BE2C (cell line): ENCODE results near the gene VWF.
A peak's percentile ranks its signal among the peaks of the same experiment; 100 is the strongest.

Experiments used
- DNase-seq: peaks from one replicate; pipeline ENCODE4 v3.0.0-alpha.2; 2020
- H3K27me3 ChIP-seq: fragments of 250-450 bp; sonication (Bioruptor Pico); 2 replicates; pipeline ENCODE4 v1.5.1; 2020; ENCODE audit warnings: mild to moderate bottlenecking
- H3K36me3 ChIP-seq: fragments of 250-450 bp; sonication (Bioruptor Pico); 2 replicates; pipeline ENCODE4 v1.5.1; 2020; ENCODE audit warnings: mild to moderate bottlenecking
- H3K4me1 ChIP-seq: fragments of 250-450 bp; sonication (Bioruptor Pico); 2 replicates; pipeline ENCODE4 v1.5.1; 2020
- H3K4me3 ChIP-seq: 2 replicates; pipeline ENCODE4 v1.5.1; 2011; ENCODE audit warnings: low read depth, low read length
- H3K9me3 ChIP-seq: fragments of 250-450 bp; sonication (Bioruptor Pico); 2 replicates; pipeline ENCODE4 v1.5.1; 2020
- TF ChIP-seq, protein P1 (sequence below): IDR thresholded peaks from 2 replicates; pipeline ENCODE4 v1.5.1; 2012; ENCODE audit warnings: mild to moderate bottlenecking, low read depth, low read length

Gene VWF

DNA sequence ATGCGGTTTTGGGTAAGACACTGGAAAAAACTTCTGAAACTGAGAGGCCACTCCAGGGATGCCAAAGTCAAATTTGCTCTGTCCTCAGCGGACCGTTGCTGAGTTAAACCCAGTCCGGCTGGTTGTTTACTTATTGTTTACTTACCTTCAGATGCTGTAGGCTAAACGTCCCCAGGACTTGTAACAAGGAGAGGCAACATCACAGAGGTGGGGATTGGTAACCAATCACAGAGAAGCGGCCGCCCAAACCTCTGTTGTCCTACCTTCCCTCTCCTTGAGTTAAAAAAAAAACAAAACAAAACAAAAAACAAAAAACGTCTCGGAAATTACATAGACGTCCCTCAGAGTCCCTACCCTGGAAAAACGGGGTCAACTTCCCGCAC is 179.8 kb downstream of the VWF start:
- peak overlapping the region; percentile 20; the same call in 1 of the 2 replicates for H3K4me3 ChIP-seq

DNA sequence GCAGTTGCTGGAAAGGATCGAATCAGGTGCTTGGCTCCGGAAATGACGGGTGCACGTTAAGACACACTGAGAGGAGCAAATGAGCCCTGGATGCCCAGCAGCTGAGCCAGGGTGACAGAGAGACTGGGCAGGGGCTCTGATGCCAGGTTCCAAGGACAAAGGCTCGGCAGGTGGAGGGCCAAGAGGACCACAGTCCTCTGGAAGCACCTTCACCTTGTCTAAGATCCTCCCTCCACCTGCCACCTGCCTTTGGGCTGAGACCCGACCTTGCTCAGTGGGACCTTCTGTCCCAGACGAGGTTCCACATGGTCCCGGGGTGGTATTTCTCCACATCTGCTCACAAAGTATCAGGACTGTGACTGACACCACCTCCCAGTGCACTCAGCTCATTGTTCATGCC is 180.4 kb downstream of the VWF start:
- TF ChIP-seq, protein P1, sequence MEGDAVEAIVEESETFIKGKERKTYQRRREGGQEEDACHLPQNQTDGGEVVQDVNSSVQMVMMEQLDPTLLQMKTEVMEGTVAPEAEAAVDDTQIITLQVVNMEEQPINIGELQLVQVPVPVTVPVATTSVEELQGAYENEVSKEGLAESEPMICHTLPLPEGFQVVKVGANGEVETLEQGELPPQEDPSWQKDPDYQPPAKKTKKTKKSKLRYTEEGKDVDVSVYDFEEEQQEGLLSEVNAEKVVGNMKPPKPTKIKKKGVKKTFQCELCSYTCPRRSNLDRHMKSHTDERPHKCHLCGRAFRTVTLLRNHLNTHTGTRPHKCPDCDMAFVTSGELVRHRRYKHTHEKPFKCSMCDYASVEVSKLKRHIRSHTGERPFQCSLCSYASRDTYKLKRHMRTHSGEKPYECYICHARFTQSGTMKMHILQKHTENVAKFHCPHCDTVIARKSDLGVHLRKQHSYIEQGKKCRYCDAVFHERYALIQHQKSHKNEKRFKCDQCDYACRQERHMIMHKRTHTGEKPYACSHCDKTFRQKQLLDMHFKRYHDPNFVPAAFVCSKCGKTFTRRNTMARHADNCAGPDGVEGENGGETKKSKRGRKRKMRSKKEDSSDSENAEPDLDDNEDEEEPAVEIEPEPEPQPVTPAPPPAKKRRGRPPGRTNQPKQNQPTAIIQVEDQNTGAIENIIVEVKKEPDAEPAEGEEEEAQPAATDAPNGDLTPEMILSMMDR: no peak
- no peak for DNase-seq
- H3K4me1 ChIP-seq: no peaks in the 10 kb centered on the region
- H3K9me3 ChIP-seq: no peaks in the 10 kb centered on the region
- H3K4me3 ChIP-seq: no peak overlapping the region
- H3K27me3 ChIP-seq: peaks cover 72% of the 10 kb centered on the region
- H3K36me3 ChIP-seq: no peaks in the 10 kb centered on the region

More for the DNA sequence above, 179.8 kb downstream of the VWF start:
- Histone ChIP-seq H3K4me1 (no peaks in the 10 kb centered on the region), H3K9me3 (no peaks in the 10 kb centered on the region), H3K36me3 (no peaks in the 10 kb centered on the region), H3K27me3 (peaks cover 72% of the 10 kb centered on the region)
- TF ChIP-seq, protein P1: no peak
- DNase-seq: no peak

DNA sequence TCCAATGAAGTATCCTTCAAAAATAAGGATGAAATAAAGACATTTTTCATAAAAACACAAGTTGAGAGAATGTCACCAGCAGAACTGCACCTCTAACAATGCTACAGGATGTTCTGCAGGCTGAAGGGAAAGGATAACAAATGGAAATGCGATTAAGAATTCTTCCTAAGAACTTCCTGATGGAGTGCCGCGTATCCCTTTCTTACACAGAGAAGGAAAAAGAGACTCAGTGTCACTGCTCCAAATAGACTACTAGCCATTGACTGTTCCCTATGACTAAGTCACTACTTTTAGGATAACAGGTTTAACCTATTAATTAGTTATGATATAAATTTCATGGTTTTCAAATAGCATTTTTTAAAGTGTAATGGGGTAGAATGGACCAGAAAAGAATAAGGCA is 182.6 kb downstream of the VWF start:
- Histone ChIP-seq H3K27me3 (peaks cover 72% of the 10 kb centered on the region), H3K4me3 (no peak overlapping the region), H3K9me3 (no peaks in the 10 kb centered on the region), H3K4me1 (no peaks in the 10 kb centered on the region), H3K36me3 (no peaks in the 10 kb centered on the region)
- DNase-seq: no peak
- TF ChIP-seq, protein P1: no peak

DNA sequence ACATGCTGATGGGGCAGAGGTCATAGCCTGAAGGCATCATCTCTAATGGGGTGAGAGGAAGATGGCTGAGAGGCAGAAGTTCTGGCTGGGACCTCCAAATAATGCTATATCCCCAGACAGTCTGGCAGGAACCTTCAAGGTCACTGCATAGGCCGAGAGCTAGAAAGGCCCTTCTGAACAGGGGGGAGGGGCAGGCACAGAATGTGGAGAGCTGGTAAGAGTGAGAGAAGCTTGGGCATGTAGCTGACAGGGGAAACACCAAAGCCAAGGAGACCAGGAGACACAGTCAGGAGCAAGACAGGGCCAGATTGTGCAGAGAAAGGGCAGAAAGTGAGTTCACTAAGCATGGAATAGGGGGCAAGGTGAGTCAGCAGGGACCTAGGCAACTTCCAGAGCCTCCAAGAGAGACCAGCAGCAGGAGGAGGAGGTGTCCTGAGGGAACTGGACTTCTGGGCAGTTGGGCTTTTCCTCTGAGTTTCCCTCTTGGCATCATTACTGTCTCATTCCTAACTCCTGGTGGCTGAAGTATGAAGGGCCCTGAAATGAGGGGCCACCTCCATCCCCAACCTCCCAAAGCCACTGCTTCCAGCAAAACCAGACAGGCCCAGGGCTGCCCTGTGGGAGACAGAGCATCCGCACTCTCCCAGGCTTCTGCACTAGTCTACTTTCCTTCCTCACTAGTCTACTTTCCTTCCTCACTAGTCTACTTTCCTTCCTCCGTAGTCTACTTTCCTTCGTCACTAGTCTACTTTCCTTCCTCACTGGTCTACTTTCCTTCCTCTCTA is 196.5 kb downstream of the VWF start:
- Histone ChIP-seq H3K27me3 (peaks cover 35% of the 10 kb centered on the region), H3K36me3 (no peaks in the 10 kb centered on the region), H3K4me3 (no peak overlapping the region), H3K9me3 (no peaks in the 10 kb centered on the region), H3K4me1 (no peaks in the 10 kb centered on the region)
- DNase-seq: no peak
- TF ChIP-seq, protein P1: no peak

DNA sequence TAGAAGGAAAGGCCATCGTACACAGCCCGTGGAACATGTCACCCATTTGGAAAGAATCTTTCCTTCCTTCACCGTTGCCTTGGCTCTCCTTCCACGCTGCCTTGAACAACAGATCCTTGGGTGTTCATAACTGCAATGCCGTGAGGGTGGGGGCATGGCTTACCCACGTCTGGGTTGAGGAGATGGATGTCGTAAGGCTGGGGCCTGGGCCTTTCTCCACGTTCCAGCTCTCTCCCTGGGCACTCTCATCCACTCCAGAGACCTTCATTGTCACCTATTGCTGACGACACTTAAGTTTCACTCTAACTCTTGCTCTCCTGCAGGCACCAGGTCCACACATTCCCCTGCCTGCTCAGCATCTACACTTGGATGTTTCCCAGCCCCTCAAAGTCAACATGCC is 198.8 kb downstream of the VWF start:
- Histone ChIP-seq H3K4me3 (no peak overlapping the region), H3K36me3 (no peaks in the 10 kb centered on the region), H3K4me1 (no peaks in the 10 kb centered on the region), H3K9me3 (no peaks in the 10 kb centered on the region), H3K27me3 (peaks cover 42% of the 10 kb centered on the region)
- TF ChIP-seq, protein P1: no peak
- DNase-seq: no peak

DNA sequence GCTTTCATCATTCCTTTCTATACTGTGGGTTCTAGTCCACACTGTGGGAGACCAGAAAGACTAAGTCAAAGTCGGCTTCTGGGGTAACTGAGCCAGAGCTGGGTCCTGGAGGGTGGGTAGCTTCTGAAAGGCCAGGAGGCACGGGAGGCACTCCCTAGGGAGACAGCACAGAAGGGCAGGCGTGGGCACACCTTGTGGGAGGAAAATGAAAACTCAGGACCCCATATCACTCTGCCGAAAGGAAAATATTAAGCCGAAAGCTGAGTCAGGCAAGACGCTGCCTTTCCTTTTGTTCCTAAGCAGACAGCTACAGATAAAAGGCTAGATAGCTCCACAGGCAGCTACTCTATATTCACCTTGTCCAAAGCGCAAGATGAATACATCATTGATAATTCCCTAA is 200.1 kb downstream of the VWF start:
- H3K36me3 ChIP-seq: no peaks in the 10 kb centered on the region
- no peaks in the 10 kb centered on the region for H3K9me3 ChIP-seq
- H3K27me3 ChIP-seq: peaks cover 46% of the 10 kb centered on the region
- DNase-seq: no peak
- H3K4me3 ChIP-seq: no peak overlapping the region
- no peaks in the 10 kb centered on the region for H3K4me1 ChIP-seq
- TF ChIP-seq, protein P1: no peak
